K562 (cell line): Measurements from ENCODE around the gene SHC1. TPM values are rescaled to one million over a fixed set of nuclear protein-coding genes. Genes with fewer than 3 reads are reported as not detected.

ENCODE experiments used
- ATF1 ChIP-seq, 2 experiments: fragments of 450-650 bp in 1 of 2; IDR thresholded peaks; 2 replicates each; pipeline ENCODE4 v1.6.1; 2016; ENCODE audit warnings: missing compliant biosample characterization in 1 of 2, missing genetic modification characterization in 1 of 2
- CCNT2 ChIP-seq: IDR thresholded peaks from 2 replicates; pipeline ENCODE4 v1.6.1; 2011; ENCODE audit warnings: borderline replicate concordance, low read depth, mild to moderate bottlenecking, moderate library complexity, mixed read lengths, low read length; ENCODE audit not compliant: insufficient read length; ENCODE audit errors: extremely low read depth
- CREBBP ChIP-seq: IDR thresholded peaks from one replicate; pipeline ENCODE4 v1.6.1; 2012; ENCODE audit warnings: low read depth, mild to moderate bottlenecking, control low read depth, inconsistent platforms, low read length
- FOSL1 ChIP-seq: fragments of 200-800 bp; sonication (Bioruptor generic); conservative IDR thresholded peaks from 2 replicates; pipeline ENCODE4 v1.6.1; 2016; ENCODE audit warnings: missing genetic modification characterization, missing compliant biosample characterization
- GATA2 ChIP-seq: sonication (generic); formaldehyde crosslinking; IDR thresholded peaks from 2 replicates; pipeline ENCODE4 v1.4.0; 2020; ENCODE audit warnings: mild to moderate bottlenecking, missing genetic modification reagents
- KLF6 ChIP-seq: fragments of 250-450 bp; sonication (Bioruptor Pico); IDR thresholded peaks from 2 replicates; pipeline ENCODE4 v1.4.0; 2020; ENCODE audit warnings: mild to moderate bottlenecking, moderate library complexity, borderline replicate concordance
- RBBP5 ChIP-seq: fragments of 200-600 bp; sonication (generic); IDR thresholded peaks from 2 replicates; pipeline ENCODE4 v1.6.1; 2012; ENCODE audit warnings: borderline replicate concordance, mild to moderate bottlenecking, low read length, control low read depth, inconsistent platforms; ENCODE audit not compliant: insufficient read depth, poor library complexity, severe bottlenecking
- TAL1 ChIP-seq: fragments of 450-650 bp; IDR thresholded peaks from 2 replicates; pipeline ENCODE4 v1.6.1; 2016; ENCODE audit warnings: mild to moderate bottlenecking
- ZBTB1 ChIP-seq: sonication (generic); formaldehyde crosslinking; IDR thresholded peaks from 2 replicates; pipeline ENCODE4 v1.8.1; 2023; ENCODE audit warnings: missing genetic modification reagents, low read depth, mild to moderate bottlenecking, borderline replicate concordance
- ZBTB8A ChIP-seq: fragments of 450-650 bp; IDR thresholded peaks from 2 replicates; pipeline ENCODE4 v1.6.1; 2018; ENCODE audit warnings: mild to moderate bottlenecking, moderate library complexity; ENCODE audit not compliant: partially characterized antibody
- ZNF444 ChIP-seq: fragments of 250-450 bp; sonication (Bioruptor Pico); IDR thresholded peaks from 2 replicates; pipeline ENCODE4 v1.4.0; 2020; ENCODE audit warnings: mild to moderate bottlenecking, moderate library complexity
- ZNF589 ChIP-seq: fragments of 200-800 bp; sonication (Bioruptor generic); IDR thresholded peaks from 2 replicates; pipeline ENCODE4 v1.6.1; 2016; ENCODE audit warnings: low read depth, missing genetic modification characterization, missing compliant biosample characterization
- ZNF75A ChIP-seq: fragments of 450-650 bp; formaldehyde crosslinking; IDR thresholded peaks from 2 replicates; pipeline ENCODE4 v1.4.0; 2020; ENCODE audit warnings: mild to moderate bottlenecking
- ZNF764 ChIP-seq: fragments of 250-450 bp; sonication (Bioruptor Pico); IDR thresholded peaks from 2 replicates; pipeline ENCODE4 v1.4.0; 2020; ENCODE audit warnings: low read depth, mild to moderate bottlenecking, moderate library complexity
- ZZZ3 ChIP-seq: fragments of 450-650 bp; IDR thresholded peaks from 2 replicates; pipeline ENCODE4 v1.6.1; 2016; ENCODE audit warnings: antibody characterized with exemption, mild to moderate bottlenecking, moderate library complexity
- polyA plus RNA-seq, 8 experiments: library from polyadenylated mRNA; depleted of rRNA in 4 of 8; stranded (reverse) in 5 of 8; unstranded in 3 of 8; fragments of >200 nt; fragmentation: Nextera tagmentation in 2 of 8; fragmentation: Illumina TruSeq in 1 of 8; extraction: Ambion mirVana in 2 of 8; extraction: Trizol in 1 of 8; gene quantifications; 2 replicates each; pipeline versions ENCODE4 v1.2.1 to v1.2.3, GENCODE V29; 2011 to 2014; ENCODE audit warnings: inconsistent platforms in 1 of 8, missing spikeins in 1 of 8
- total RNA-seq, 7 experiments: library from RNA; depleted of rRNA in 6 of 7; stranded (reverse); fragments of >200 nt in 6 of 7; fragmentation: Illumina TruSeq in 2 of 7; extraction: Trizol in 2 of 7; gene quantifications; 2 replicates each; pipeline versions ENCODE4 v1.2.1 to v1.2.3, GENCODE V29; 2011 to 2021; ENCODE audit warnings: low replicate concordance in 1 of 7
- TF ChIP-seq, protein P1 (sequence below): fragments of 450-650 bp; IDR thresholded peaks from 2 replicates; pipeline ENCODE4 v1.6.1; 2016; ENCODE audit warnings: borderline replicate concordance
- TF ChIP-seq, protein P2 (sequence below): sonication (generic); formaldehyde crosslinking; IDR thresholded peaks from 2 replicates; pipeline ENCODE4 v1.8.0; 2023; ENCODE audit warnings: mild to moderate bottlenecking, missing genetic modification reagents
- TF ChIP-seq, protein P3 (sequence below): fragments of 450-650 bp; formaldehyde crosslinking; conservative IDR thresholded peaks from 2 replicates; pipeline ENCODE4 v1.4.0; 2022; ENCODE audit warnings: mild to moderate bottlenecking, missing genetic modification characterization
- TF ChIP-seq, protein P4 (sequence below): sonication (generic); formaldehyde crosslinking; IDR thresholded peaks from 2 replicates; pipeline ENCODE4 v1.8.1; 2023; ENCODE audit warnings: mild to moderate bottlenecking, missing genetic modification reagents

Gene SHC1
- total and polyA plus RNA-seq, 9 of the 15 experiments (the other 6 are each of a cell fraction or from before 2014, with no cell fraction given), result 4.1 to 113 (median 51.9) TPM

DNA sequence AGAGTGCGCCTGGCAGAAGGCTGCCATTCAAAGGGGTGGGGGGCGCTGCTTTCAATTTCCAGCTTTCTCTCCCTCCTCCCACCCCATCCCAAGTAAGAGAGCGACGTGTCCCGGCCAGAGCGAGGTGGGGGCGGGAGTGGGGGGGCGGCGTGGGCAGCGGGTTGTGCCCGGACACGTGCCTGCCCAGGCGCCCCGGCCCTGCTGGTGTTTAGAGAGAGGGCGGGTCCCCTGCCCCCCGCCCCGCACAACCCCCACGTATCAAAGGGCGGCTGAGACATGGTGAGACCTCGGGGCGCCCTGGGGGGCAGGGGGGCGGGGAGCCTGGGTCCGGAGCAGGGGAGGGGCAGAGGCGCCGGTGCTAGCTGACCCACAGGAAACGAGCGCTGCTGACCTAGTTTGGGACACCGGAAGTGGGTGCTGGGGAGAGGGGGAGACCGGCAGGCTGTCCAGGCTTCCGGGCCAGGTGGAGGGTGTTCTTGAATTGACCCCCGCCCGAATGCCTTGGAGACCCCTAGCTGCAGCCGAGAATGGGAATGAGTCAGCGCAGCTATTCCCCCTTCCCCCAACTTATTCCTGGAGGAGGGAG, 33.3 kb upstream of the SHC1 start (continued):
- 0 out of 2 replicates have a peak, but pooled peaks have one; percentile 19 for TF ChIP-seq FOSL1 (tag)
- no peak for TF ChIP-seq KLF6
- TF ChIP-seq, protein P1, sequence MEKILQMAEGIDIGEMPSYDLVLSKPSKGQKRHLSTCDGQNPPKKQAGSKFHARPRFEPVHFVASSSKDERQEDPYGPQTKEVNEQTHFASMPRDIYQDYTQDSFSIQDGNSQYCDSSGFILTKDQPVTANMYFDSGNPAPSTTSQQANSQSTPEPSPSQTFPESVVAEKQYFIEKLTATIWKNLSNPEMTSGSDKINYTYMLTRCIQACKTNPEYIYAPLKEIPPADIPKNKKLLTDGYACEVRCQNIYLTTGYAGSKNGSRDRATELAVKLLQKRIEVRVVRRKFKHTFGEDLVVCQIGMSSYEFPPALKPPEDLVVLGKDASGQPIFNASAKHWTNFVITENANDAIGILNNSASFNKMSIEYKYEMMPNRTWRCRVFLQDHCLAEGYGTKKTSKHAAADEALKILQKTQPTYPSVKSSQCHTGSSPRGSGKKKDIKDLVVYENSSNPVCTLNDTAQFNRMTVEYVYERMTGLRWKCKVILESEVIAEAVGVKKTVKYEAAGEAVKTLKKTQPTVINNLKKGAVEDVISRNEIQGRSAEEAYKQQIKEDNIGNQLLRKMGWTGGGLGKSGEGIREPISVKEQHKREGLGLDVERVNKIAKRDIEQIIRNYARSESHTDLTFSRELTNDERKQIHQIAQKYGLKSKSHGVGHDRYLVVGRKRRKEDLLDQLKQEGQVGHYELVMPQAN, result peak; percentile 24; the same call in 1 of the 2 replicates
- TF ChIP-seq ZBTB8A, result no peak
- no peak for TF ChIP-seq ZZZ3
- TF ChIP-seq, protein P2, sequence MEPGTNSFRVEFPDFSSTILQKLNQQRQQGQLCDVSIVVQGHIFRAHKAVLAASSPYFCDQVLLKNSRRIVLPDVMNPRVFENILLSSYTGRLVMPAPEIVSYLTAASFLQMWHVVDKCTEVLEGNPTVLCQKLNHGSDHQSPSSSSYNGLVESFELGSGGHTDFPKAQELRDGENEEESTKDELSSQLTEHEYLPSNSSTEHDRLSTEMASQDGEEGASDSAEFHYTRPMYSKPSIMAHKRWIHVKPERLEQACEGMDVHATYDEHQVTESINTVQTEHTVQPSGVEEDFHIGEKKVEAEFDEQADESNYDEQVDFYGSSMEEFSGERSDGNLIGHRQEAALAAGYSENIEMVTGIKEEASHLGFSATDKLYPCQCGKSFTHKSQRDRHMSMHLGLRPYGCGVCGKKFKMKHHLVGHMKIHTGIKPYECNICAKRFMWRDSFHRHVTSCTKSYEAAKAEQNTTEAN, result no peak
- TF ChIP-seq CREBBP, result no peak
- no peak for TF ChIP-seq ATF1 (CRISPR knock-in tag; IDR thresholded peaks at IDR 0.05)
- no peak for TF ChIP-seq ATF1 (tag; IDR thresholded peaks at IDR 0.05)
- TF ChIP-seq ZBTB1 (CRISPR knock-in tag), result no peak
- TF ChIP-seq ZNF589, result peak; percentile 66; the same call in 1 of the 2 replicates
- TF ChIP-seq ZNF444 (CRISPR knock-in tag), result no peak
- no peak for TF ChIP-seq ZNF75A (CRISPR knock-in tag)
- TF ChIP-seq GATA2, result no peak
- no peak for TF ChIP-seq RBBP5
- TF ChIP-seq TAL1, result no peak
- TF ChIP-seq, protein P3, sequence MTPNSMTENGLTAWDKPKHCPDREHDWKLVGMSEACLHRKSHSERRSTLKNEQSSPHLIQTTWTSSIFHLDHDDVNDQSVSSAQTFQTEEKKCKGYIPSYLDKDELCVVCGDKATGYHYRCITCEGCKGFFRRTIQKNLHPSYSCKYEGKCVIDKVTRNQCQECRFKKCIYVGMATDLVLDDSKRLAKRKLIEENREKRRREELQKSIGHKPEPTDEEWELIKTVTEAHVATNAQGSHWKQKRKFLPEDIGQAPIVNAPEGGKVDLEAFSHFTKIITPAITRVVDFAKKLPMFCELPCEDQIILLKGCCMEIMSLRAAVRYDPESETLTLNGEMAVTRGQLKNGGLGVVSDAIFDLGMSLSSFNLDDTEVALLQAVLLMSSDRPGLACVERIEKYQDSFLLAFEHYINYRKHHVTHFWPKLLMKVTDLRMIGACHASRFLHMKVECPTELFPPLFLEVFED (CRISPR knock-in tag), result no peak
- TF ChIP-seq, protein P4, sequence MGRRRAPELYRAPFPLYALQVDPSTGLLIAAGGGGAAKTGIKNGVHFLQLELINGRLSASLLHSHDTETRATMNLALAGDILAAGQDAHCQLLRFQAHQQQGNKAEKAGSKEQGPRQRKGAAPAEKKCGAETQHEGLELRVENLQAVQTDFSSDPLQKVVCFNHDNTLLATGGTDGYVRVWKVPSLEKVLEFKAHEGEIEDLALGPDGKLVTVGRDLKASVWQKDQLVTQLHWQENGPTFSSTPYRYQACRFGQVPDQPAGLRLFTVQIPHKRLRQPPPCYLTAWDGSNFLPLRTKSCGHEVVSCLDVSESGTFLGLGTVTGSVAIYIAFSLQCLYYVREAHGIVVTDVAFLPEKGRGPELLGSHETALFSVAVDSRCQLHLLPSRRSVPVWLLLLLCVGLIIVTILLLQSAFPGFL (CRISPR knock-in tag), result no peak
- TF ChIP-seq CCNT2, result no peak
- no peak for TF ChIP-seq ZNF764 (CRISPR knock-in tag)
